WTC11 (cell line): Measurements from ENCODE around the gene NOTO. TPM values are rescaled to one million over a fixed set of nuclear protein-coding genes. Genes with fewer than 3 reads are reported as not detected.

Experiments
- ATAC-seq: fragments of 200-7000 bp; cut with Tn5 transposase; 2 replicates; pipeline ENCODE4 v1.10.0; 2021; ENCODE audit warnings: mild to moderate bottlenecking, moderate library complexity
- CTCF ChIA-PET: fragments of 300-600 bp; sonication (Branson Sonifier 250); formaldehyde crosslinking; loops from one replicate; lab custom pipeline; 2021; ENCODE audit warnings: antibody characterized with exemption; lab: Charles Lee
- POLR2A ChIA-PET: fragments of 350-600 bp; sonication (Branson Sonifier 250); formaldehyde crosslinking; loops from one replicate; lab custom pipeline; 2021; ENCODE audit warnings: antibody characterized with exemption; lab: Charles Lee
- DNase-seq: peaks from one replicate; pipeline ENCODE4 v3.0.0; 2021; ENCODE audit warnings: low spot score
- H3K27ac Mint-ChIP-seq: 2 replicates; pipeline ENCODE4 v1.8.0; 2021; ENCODE audit warnings: mixed read lengths
- H3K27me3 Mint-ChIP-seq: 2 replicates; pipeline ENCODE4 v1.8.0; 2021; ENCODE audit warnings: low read depth, mild to moderate bottlenecking, moderate library complexity, mixed read lengths
- H3K36me3 Mint-ChIP-seq: 2 replicates; pipeline ENCODE4 v1.8.0; 2021; ENCODE audit warnings: mixed read lengths
- H3K4me1 Mint-ChIP-seq: 2 replicates; pipeline ENCODE4 v1.8.0; 2022; ENCODE audit warnings: mixed read lengths
- H3K4me3 Mint-ChIP-seq: 2 replicates; pipeline ENCODE4 v1.8.0; 2021; ENCODE audit warnings: mild to moderate bottlenecking, moderate library complexity, mixed read lengths
- H3K9me3 Mint-ChIP-seq: 2 replicates; pipeline ENCODE4 v1.8.0; 2021; ENCODE audit warnings: mixed read lengths
- AFF4 ChIP-seq: sonication (generic); formaldehyde crosslinking; IDR thresholded peaks from 2 replicates; pipeline ENCODE4 v1.8.1; 2023; ENCODE audit warnings: mild to moderate bottlenecking, missing genetic modification reagents, borderline replicate concordance
- ATF1 ChIP-seq: sonication (generic); formaldehyde crosslinking; IDR thresholded peaks from 2 replicates; pipeline ENCODE4 v1.8.1; 2023; ENCODE audit warnings: mild to moderate bottlenecking, moderate library complexity, missing genetic modification reagents
- CREM ChIP-seq: sonication (generic); formaldehyde crosslinking; IDR thresholded peaks from 2 replicates; pipeline ENCODE4 v1.8.1; 2022; ENCODE audit warnings: mild to moderate bottlenecking, missing genetic modification reagents, moderate library complexity
- E2F4 ChIP-seq: sonication (generic); formaldehyde crosslinking; IDR thresholded peaks from 2 replicates; pipeline ENCODE4 v1.8.1; 2022; ENCODE audit warnings: low read depth, mild to moderate bottlenecking, moderate library complexity, missing genetic modification reagents, borderline replicate concordance
- FOXJ3 ChIP-seq: sonication (generic); formaldehyde crosslinking; IDR thresholded peaks from 2 replicates; pipeline ENCODE4 v1.9.0; 2021; ENCODE audit warnings: missing genetic modification reagents, mild to moderate bottlenecking, borderline replicate concordance
- GRHL2 ChIP-seq: fragments of 250-450 bp; sonication (Bioruptor Pico); IDR thresholded peaks from 2 replicates; pipeline ENCODE4 v1.8.0; 2022; ENCODE audit warnings: mild to moderate bottlenecking, moderate library complexity; ENCODE audit not compliant: insufficient replicate concordance, severe bottlenecking
- JAZF1 ChIP-seq: fragments of 250-450 bp; sonication (Bioruptor Pico); IDR thresholded peaks from 2 replicates; pipeline ENCODE4 v1.9.0; 2021; ENCODE audit warnings: moderate library complexity, mild to moderate bottlenecking, inconsistent platforms
- NFE2L1 ChIP-seq: sonication (generic); formaldehyde crosslinking; IDR thresholded peaks from 2 replicates; pipeline ENCODE4 v1.8.1; 2023; ENCODE audit warnings: missing genetic modification reagents
- PRRX2 ChIP-seq: fragments of 250-450 bp; sonication (Bioruptor Pico); IDR thresholded peaks from 2 replicates; pipeline ENCODE4 v1.8.0; 2021; ENCODE audit warnings: mild to moderate bottlenecking
- RORB ChIP-seq: fragments of 250-450 bp; sonication (Bioruptor Pico); IDR thresholded peaks from 2 replicates; pipeline ENCODE4 v1.9.0; 2021; ENCODE audit warnings: mild to moderate bottlenecking
- ZBTB21 ChIP-seq: sonication (generic); formaldehyde crosslinking; IDR thresholded peaks from 2 replicates; pipeline ENCODE4 v1.8.1; 2023; ENCODE audit warnings: mild to moderate bottlenecking, missing genetic modification reagents, borderline replicate concordance
- ZNF121 ChIP-seq: sonication (generic); formaldehyde crosslinking; IDR thresholded peaks from 2 replicates; pipeline ENCODE4 v1.8.0; 2023; ENCODE audit warnings: missing genetic modification reagents
- ZNF416 ChIP-seq: fragments of 250-450 bp; sonication (Bioruptor Pico); IDR thresholded peaks from 2 replicates; pipeline ENCODE4 v1.9.0; 2021; ENCODE audit warnings: mild to moderate bottlenecking, inconsistent platforms
- total RNA-seq: library from RNA; stranded (reverse); gene quantifications from 3 replicates; pipeline ENCODE4 v1.2.3, GENCODE V29; 2021
- TF ChIP-seq, protein P1 (sequence below): sonication (generic); formaldehyde crosslinking; IDR thresholded peaks from 2 replicates; pipeline ENCODE4 v1.8.1; 2022; ENCODE audit warnings: mild to moderate bottlenecking, moderate library complexity, missing genetic modification reagents
- TF ChIP-seq, protein P2 (sequence below): sonication (generic); formaldehyde crosslinking; IDR thresholded peaks from 2 replicates; pipeline ENCODE4 v1.8.1; 2022; ENCODE audit warnings: mild to moderate bottlenecking, missing genetic modification reagents, moderate library complexity, borderline replicate concordance
- TF ChIP-seq, protein P3 (sequence below): sonication (generic); formaldehyde crosslinking; IDR thresholded peaks from 2 replicates; pipeline ENCODE4 v1.8.0; 2022; ENCODE audit warnings: mild to moderate bottlenecking, missing genetic modification reagents
- TF ChIP-seq, protein P4 (sequence below): fragments of 200-600 bp; IDR thresholded peaks from 2 replicates; pipeline ENCODE4 v1.8.0; 2022; ENCODE audit warnings: antibody characterized with exemption
- TF ChIP-seq, protein P5 (sequence below): sonication (generic); formaldehyde crosslinking; IDR thresholded peaks from 2 replicates; pipeline ENCODE4 v1.8.0; 2023; ENCODE audit warnings: missing genetic modification reagents, mild to moderate bottlenecking, borderline replicate concordance

The NOTO gene
- total RNA-seq, 1 experiment from 2014 or later: 0.15 TPM

GRCh38 chr2:73246850-73247249 lies 44.5 kb downstream of the NOTO start (continued):
- no peak for TF ChIP-seq GRHL2 (CRISPR knock-in tag)
- no peak for TF ChIP-seq JAZF1 (CRISPR knock-in tag)
- TF ChIP-seq, protein P1, sequence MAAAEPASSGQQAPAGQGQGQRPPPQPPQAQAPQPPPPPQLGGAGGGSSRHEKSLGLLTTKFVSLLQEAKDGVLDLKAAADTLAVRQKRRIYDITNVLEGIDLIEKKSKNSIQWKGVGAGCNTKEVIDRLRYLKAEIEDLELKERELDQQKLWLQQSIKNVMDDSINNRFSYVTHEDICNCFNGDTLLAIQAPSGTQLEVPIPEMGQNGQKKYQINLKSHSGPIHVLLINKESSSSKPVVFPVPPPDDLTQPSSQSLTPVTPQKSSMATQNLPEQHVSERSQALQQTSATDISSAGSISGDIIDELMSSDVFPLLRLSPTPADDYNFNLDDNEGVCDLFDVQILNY (CRISPR knock-in tag): no peak
- no peak for TF ChIP-seq ZBTB21
- TF ChIP-seq, protein P2, sequence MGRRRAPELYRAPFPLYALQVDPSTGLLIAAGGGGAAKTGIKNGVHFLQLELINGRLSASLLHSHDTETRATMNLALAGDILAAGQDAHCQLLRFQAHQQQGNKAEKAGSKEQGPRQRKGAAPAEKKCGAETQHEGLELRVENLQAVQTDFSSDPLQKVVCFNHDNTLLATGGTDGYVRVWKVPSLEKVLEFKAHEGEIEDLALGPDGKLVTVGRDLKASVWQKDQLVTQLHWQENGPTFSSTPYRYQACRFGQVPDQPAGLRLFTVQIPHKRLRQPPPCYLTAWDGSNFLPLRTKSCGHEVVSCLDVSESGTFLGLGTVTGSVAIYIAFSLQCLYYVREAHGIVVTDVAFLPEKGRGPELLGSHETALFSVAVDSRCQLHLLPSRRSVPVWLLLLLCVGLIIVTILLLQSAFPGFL (CRISPR knock-in tag): no peak
- TF ChIP-seq, protein P3, sequence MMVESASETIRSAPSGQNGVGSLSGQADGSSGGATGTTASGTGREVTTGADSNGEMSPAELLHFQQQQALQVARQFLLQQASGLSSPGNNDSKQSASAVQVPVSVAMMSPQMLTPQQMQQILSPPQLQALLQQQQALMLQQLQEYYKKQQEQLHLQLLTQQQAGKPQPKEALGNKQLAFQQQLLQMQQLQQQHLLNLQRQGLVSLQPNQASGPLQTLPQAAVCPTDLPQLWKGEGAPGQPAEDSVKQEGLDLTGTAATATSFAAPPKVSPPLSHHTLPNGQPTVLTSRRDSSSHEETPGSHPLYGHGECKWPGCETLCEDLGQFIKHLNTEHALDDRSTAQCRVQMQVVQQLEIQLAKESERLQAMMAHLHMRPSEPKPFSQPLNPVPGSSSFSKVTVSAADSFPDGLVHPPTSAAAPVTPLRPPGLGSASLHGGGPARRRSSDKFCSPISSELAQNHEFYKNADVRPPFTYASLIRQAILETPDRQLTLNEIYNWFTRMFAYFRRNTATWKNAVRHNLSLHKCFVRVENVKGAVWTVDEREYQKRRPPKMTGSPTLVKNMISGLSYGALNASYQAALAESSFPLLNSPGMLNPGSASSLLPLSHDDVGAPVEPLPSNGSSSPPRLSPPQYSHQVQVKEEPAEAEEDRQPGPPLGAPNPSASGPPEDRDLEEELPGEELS (CRISPR knock-in tag): no peak
- TF ChIP-seq ATF1 (CRISPR knock-in tag): no peak
- TF ChIP-seq CREM (CRISPR knock-in tag): no peak
- TF ChIP-seq FOXJ3: no peak
- no peak for TF ChIP-seq ZNF121 (CRISPR knock-in tag)
- no peak for TF ChIP-seq E2F4 (CRISPR knock-in tag)
- TF ChIP-seq, all 79 proteins: peak for 0

- no peaks in the 10 kb centered on the region for H3K4me1 Mint-ChIP-seq
- DNase-seq (no peak), ATAC-seq (no peak)
- no peak overlapping the region for H3K4me3 Mint-ChIP-seq
- no peaks in the 10 kb centered on the region for H3K27me3 Mint-ChIP-seq
- ChIA-PET CTCF (no interaction called here), POLR2A (interaction anchor here (0.6 to 1.8 kb wide), 2 partner anchors 15 to 215 kb away, joined by 7 read pairs; partner anchors contain the start of gene CCT7)
- no peak overlapping the region for H3K27ac Mint-ChIP-seq
- peaks cover 84% of the 10 kb centered on the region for H3K36me3 Mint-ChIP-seq
- H3K9me3 Mint-ChIP-seq: no peaks in the 10 kb centered on the region
- TF ChIP-seq RORB (no peak), AFF4 (no peak), ZNF416 (CRISPR knock-in tag) (no peak), ATF1 (CRISPR knock-in tag) (no peak), PRRX2 (CRISPR knock-in tag) (no peak), NFE2L1 (CRISPR knock-in tag) (no peak), FOXJ3 (no peak)
- TF ChIP-seq, protein P4, sequence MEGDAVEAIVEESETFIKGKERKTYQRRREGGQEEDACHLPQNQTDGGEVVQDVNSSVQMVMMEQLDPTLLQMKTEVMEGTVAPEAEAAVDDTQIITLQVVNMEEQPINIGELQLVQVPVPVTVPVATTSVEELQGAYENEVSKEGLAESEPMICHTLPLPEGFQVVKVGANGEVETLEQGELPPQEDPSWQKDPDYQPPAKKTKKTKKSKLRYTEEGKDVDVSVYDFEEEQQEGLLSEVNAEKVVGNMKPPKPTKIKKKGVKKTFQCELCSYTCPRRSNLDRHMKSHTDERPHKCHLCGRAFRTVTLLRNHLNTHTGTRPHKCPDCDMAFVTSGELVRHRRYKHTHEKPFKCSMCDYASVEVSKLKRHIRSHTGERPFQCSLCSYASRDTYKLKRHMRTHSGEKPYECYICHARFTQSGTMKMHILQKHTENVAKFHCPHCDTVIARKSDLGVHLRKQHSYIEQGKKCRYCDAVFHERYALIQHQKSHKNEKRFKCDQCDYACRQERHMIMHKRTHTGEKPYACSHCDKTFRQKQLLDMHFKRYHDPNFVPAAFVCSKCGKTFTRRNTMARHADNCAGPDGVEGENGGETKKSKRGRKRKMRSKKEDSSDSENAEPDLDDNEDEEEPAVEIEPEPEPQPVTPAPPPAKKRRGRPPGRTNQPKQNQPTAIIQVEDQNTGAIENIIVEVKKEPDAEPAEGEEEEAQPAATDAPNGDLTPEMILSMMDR: no peak
- TF ChIP-seq, protein P5, sequence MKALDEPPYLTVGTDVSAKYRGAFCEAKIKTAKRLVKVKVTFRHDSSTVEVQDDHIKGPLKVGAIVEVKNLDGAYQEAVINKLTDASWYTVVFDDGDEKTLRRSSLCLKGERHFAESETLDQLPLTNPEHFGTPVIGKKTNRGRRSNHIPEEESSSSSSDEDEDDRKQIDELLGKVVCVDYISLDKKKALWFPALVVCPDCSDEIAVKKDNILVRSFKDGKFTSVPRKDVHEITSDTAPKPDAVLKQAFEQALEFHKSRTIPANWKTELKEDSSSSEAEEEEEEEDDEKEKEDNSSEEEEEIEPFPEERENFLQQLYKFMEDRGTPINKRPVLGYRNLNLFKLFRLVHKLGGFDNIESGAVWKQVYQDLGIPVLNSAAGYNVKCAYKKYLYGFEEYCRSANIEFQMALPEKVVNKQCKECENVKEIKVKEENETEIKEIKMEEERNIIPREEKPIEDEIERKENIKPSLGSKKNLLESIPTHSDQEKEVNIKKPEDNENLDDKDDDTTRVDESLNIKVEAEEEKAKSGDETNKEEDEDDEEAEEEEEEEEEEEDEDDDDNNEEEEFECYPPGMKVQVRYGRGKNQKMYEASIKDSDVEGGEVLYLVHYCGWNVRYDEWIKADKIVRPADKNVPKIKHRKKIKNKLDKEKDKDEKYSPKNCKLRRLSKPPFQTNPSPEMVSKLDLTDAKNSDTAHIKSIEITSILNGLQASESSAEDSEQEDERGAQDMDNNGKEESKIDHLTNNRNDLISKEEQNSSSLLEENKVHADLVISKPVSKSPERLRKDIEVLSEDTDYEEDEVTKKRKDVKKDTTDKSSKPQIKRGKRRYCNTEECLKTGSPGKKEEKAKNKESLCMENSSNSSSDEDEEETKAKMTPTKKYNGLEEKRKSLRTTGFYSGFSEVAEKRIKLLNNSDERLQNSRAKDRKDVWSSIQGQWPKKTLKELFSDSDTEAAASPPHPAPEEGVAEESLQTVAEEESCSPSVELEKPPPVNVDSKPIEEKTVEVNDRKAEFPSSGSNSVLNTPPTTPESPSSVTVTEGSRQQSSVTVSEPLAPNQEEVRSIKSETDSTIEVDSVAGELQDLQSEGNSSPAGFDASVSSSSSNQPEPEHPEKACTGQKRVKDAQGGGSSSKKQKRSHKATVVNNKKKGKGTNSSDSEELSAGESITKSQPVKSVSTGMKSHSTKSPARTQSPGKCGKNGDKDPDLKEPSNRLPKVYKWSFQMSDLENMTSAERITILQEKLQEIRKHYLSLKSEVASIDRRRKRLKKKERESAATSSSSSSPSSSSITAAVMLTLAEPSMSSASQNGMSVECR: no peak
These were observed 47.3 kb downstream of the NOTO start for GRCh38 chr2:73249636-73250035.
